Measurements from ENCODE around the gene WDR27. TPM values are rescaled to one million over a fixed set of nuclear protein-coding genes. Genes with fewer than 3 reads are reported as not detected.

WDR27 gene
- total and polyA plus RNA-seq, 10 donors: 17.6 to 69.5 (median 45.7) TPM

- DNase-seq: peak; percentile 89
- Histone ChIP-seq H3K9me3 (no peaks in the 10 kb centered on the region), H3K27ac (peak overlapping the region; percentile 53 to 98 (median 94)), H3K4me1 (peaks cover 23 to 55% (median 40%) of the 10 kb centered on the region in 6 donors), H3K36me3 (peaks cover 0 to under 1% (median 0%) of the 10 kb centered on the region in 6 donors), H3K27me3 (replicated peaks in 1 of 7) (no peaks in the 10 kb centered on the region), H3K4me3 (peak overlapping the region in 7 of 8 donors; percentile 22 to 91 (median 70))
- TF ChIP-seq POLR2AphosphoS5 (IDR thresholded peaks at IDR 0.05) (no peak), POLR2A (IDR thresholded peaks at IDR 0.05) (no peak)
- TF ChIP-seq, protein P1, sequence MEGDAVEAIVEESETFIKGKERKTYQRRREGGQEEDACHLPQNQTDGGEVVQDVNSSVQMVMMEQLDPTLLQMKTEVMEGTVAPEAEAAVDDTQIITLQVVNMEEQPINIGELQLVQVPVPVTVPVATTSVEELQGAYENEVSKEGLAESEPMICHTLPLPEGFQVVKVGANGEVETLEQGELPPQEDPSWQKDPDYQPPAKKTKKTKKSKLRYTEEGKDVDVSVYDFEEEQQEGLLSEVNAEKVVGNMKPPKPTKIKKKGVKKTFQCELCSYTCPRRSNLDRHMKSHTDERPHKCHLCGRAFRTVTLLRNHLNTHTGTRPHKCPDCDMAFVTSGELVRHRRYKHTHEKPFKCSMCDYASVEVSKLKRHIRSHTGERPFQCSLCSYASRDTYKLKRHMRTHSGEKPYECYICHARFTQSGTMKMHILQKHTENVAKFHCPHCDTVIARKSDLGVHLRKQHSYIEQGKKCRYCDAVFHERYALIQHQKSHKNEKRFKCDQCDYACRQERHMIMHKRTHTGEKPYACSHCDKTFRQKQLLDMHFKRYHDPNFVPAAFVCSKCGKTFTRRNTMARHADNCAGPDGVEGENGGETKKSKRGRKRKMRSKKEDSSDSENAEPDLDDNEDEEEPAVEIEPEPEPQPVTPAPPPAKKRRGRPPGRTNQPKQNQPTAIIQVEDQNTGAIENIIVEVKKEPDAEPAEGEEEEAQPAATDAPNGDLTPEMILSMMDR (IDR thresholded peaks at IDR 0.05 in 8 of 11, conservative IDR thresholded peaks at IDR 0.05 in 3 of 11): no peak
- WGBS, 5 donors: 0 to 1% (median 0%) methylated on average over 9 to 89 of the region's 89 CpGs
- intact Hi-C loops (cut with DNase I; ENCODE audit: low total_unique reads): no loop called here
Measured at GRCh38 chr6:169723991-169724493, 22.2 kb upstream of the WDR27 start.

GRCh38 chr6:169723200-169723909 lies 21.5 kb upstream of the WDR27 start:
- Histone ChIP-seq H3K4me3 (peak overlapping the region; percentile 44 to 91 (median 67)), H3K9me3 (no peaks in the 10 kb centered on the region), H3K27me3 (replicated peaks in 1 of 7) (no peaks in the 10 kb centered on the region), H3K27ac (peak overlapping the region; percentile 73 to 98 (median 94)), H3K4me1 (peaks cover 23 to 62% (median 43%) of the 10 kb centered on the region in 6 donors), H3K36me3 (peaks cover 0 to 7% (median 0%) of the 10 kb centered on the region in 6 donors)
- intact Hi-C loops (cut with DNase I; ENCODE audit: low total_unique reads): no loop called here
- DNase-seq: peak; percentile 94
- 0 to 1% (median 1%) methylated on average over 29 to 70 of the region's 70 CpGs for WGBS, 5 donors
- TF ChIP-seq POLR2AphosphoS5 (IDR thresholded peaks at IDR 0.05): peak; percentile 75 to 87 (median 77)
- TF ChIP-seq, protein P1 (IDR thresholded peaks at IDR 0.05 in 8 of 11, conservative IDR thresholded peaks at IDR 0.05 in 3 of 11): no peak

DNA sequence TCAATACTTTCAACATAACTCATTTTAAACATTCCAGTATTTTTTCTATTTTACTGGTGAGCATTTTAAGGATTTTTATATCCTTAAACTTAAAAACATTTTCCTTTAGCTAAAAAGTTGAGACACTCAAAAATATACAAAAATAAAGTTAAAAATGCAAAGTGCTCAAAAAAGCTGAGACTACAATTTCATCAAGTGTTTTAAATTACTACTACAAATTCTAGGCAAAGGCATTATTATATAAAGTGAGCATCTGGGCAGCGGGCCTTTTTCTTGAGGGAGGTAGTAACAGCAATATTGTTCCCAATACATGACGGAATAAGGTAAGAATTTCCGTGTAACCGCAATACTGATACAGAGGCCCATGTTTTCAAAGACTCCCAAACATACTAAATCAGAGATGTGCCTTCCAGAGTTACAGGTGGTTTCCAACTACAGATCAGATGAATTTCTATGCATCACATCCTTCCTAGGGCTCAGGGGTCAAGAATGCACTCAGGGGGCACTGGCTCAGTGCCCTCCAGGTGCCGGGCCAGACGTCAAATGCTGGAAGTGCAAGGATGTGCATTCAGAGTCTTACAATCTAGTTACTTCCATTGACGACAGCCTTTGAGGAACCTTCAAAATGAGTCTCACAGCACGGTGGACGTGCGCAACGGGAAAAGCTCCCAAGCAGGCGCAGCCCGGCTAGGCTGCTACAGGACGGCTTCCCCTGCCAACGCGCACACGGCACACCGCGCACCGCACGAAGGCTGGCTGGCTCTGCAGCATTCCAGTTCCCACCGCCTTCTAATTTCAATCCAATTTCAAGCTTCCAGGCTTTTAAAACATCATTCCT lies 20.8 kb upstream of the WDR27 start:
- peak overlapping the region; percentile 44 to 91 (median 67) for H3K4me3 ChIP-seq
- TF ChIP-seq, protein P1 (IDR thresholded peaks at IDR 0.05 in 8 of 11, conservative IDR thresholded peaks at IDR 0.05 in 3 of 11): no peak
- TF ChIP-seq POLR2AphosphoS5 (IDR thresholded peaks at IDR 0.05) (no peak), POLR2A (IDR thresholded peaks at IDR 0.05) (no peak)
- H3K4me1 ChIP-seq: peaks cover 23 to 69% (median 43%) of the 10 kb centered on the region in 6 donors
- DNase-seq: peak; percentile 87
- H3K27ac ChIP-seq: peak overlapping the region; percentile 73 to 98 (median 94)
- 5 to 7% (median 6%) methylated on average over 21 to 22 of the region's 22 CpGs for WGBS, 5 donors
- H3K36me3 ChIP-seq: peaks cover 0 to 11% (median 0%) of the 10 kb centered on the region in 6 donors
- no peaks in the 10 kb centered on the region for H3K27me3 ChIP-seq (replicated peaks in 1 of 7)
- intact Hi-C loops (cut with DNase I; ENCODE audit: low total_unique reads): no loop called here
- H3K9me3 ChIP-seq: no peaks in the 10 kb centered on the region

Data from spleen (tissue), 11 donors.